Testis (tissue), 2 donors: ENCODE measurements around the gene ZBTB43.

Experiments
- CTCF ChIP-seq, 3 experiments: fragments of 450-650 bp in 2 of 3; fragments of 200-600 bp in 1 of 3; sonication (generic) in 1 of 3; IDR thresholded peaks; one replicate each; pipeline ENCODE4 v1.5.1; 2016 to 2019; ENCODE audit warnings: antibody characterized with exemption in 3 of 3, mild to moderate bottlenecking in 2 of 3, moderate library complexity in 1 of 3
- POLR2A ChIP-seq: fragments of 450-650 bp; IDR thresholded peaks from one replicate; pipeline ENCODE4 v1.6.1; 2017; ENCODE audit warnings: antibody characterized with exemption, mild to moderate bottlenecking, moderate library complexity

DNA sequence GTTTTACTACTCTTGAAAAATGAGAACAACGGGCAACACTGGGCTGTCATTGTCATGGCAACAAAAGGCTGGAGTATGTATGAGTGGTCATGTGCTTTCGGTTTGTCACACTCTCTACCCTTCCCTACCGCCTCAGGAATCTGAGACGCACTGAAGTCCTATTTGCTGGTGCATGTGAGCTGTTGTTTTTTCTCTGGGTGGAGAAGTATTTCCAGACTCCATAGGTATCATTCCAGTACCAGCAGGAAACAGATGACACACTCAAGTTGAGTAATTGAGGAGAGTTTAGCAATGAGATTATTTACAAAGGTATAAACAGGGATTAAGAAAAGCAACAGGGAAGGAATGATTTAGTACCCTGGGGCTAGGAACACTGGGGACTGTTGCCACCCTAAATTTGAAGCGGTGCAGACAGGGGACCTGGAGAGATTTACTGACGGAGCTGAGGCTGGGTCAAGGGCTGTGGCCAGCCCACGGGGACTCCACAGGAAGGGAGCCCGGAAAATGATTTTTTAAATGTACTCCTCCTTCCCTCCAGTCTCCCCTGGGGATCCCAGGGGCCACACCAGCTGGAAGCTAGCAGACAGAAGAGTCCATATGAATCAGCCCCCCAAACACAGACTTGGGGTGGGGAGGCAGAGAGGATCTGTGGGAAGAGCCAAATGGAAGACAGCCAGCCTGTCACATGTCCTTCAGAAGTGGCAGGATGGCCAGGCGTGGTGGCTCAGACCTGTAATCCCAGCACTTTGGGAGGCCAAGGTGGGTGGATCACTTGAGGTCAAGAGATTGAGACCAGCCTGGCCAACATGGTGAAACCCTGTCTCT is 13.2 kb upstream of the ZBTB43 start:
- TF ChIP-seq CTCF (IDR thresholded peaks at IDR 0.05) (no peak), POLR2A (no peak)
